GM18858 (cell line): ENCODE measurements around the gene CCDC86.

ENCODE experiments used
- ATAC-seq: cut with Tn5 transposase; IDR thresholded peaks from one replicate; pipeline ENCODE4 v1.9.1; 2021; ENCODE audit not compliant: unreplicated experiment

Gene CCDC86

DNA sequence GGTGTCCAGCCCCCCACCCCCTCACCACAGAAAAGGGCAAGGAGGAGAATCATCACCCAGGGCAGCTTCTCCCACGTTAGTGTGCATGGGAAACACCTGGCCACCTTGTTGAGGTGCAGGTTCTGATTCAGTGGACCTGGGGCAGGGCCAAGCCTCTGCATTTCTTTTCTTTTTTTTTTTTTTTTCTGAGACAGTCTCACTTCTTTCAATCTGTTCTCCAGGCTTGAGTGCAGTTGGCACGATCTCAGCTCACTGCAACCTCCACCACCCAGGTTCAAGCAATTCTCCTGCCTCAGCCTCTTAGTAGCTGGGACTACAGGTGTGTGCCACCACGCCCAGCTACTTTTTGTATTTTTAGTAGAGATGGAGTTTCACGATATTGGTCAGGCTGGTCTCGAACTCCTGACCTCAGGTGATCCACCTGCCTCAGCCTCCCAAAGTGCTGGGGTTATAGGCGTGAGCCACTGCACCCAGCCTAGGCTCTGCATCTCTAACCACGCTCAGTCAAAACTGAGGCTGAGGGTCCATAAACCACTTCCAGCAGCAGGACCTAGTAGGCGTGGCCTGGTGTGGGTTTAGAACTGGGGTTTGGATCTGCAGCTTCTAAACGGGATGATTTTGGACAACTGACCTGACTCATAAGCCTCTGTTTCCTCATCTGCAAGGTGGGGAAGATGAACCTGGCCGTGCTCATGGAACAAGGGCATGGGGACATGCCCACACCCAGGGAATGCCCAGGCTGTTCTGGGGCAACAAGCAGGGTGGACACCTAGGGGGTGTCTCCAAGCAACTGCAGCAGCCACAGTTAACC is 26.2 kb downstream of the CCDC86 start:
- no peak for ATAC-seq

DNA sequence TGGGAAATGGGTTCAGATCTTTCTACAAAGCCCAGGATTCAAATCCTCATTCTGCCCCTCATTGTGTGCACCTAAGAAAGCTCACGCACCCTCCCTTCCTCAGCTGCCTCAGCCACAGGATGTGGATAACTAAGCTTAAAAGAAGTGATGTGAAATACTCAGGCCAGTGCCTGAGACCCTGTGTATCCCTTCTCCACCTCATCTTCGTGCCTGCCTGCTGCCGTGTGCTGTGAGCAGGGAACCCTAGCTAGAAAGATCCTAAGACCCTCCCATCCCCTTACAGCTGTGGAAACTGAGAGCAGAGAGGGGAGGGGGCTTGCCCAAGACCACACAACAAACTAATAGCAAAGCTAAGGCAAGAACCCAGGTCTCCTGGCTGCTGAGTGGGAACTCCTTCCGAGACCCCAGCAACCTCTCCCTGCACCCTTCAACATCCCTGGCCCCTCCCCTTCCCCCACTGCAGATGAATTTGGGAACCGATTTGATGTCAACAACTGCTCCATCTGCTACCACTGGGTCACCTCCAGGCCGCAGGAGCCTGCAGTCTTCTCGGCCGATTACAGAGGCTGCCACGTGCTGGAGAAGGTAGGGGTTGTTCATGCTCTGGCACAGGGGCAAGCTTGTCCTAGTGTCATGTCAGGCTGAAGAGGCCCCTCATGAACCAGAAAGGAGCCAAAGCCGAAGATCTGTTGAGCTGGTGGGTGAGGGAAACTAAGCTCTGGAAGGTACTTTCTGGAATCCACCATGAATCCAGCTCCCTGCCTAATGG is 27.0 kb downstream of the CCDC86 start:
- ATAC-seq: no peak

DNA sequence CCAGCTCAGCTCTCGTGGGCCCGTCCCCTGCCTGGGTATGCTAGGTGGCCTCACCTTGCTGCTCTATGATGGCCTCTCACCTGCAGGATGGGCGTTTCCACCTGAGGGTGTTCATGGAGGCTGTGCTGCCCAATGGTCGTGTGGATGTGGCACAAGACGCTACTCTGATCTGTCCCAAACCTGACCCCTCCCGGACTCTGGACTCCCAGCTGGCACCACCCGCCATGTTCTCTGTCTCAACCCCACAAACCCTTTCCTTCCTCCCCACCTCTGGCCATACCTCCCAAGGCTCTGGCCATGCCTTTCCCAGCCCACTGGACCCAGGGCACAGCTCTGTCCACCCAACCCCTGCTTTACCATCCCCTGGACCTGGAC is 27.5 kb downstream of the CCDC86 start:
- no peak for ATAC-seq

DNA sequence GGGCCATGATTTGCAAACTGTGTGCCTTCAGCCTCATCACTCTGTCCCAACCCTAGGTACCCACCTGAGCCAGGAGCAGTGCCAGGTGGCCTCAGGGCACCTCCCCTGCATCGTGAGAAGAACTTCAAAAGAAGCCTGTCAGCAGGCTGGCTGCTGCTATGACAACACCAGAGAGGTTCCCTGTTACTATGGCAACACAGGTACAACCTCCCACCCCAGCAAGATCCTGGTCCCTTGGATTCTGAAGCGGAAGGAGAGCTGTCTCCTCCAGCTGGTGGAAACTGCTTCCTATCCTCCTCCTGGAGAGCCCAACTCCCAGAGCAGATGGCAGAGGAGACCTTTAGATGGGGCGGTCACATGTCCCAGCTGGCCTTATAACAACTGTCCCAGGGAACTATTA is 28.4 kb downstream of the CCDC86 start:
- ATAC-seq: no peak

DNA sequence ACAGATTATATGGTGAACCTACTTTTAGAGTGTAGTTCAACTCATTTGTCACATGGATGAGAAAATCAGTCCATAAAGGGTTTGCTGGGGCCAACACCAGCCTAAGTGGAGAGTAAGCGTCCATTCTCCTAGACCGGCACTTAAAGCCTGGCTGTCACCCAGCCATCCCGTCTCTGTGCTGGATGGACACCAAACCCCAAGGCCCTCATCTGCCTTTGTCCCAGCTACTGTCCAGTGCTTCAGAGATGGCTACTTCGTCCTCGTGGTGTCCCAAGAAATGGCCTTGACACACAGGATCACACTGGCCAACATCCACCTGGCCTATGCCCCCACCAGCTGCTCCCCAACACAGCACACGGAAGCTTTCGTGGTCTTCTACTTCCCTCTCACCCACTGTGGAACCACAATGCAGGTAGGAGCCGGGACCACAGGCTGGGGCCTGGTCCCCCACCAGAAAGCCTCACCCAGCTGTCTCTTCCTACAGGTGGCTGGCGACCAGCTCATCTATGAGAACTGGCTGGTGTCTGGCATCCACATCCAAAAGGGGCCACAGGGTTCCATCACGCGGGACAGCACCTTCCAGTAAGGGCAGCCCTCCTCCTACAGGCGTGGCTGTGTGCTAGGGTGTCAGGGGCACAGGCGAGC is 28.9 kb downstream of the CCDC86 start:
- no peak for ATAC-seq

DNA sequence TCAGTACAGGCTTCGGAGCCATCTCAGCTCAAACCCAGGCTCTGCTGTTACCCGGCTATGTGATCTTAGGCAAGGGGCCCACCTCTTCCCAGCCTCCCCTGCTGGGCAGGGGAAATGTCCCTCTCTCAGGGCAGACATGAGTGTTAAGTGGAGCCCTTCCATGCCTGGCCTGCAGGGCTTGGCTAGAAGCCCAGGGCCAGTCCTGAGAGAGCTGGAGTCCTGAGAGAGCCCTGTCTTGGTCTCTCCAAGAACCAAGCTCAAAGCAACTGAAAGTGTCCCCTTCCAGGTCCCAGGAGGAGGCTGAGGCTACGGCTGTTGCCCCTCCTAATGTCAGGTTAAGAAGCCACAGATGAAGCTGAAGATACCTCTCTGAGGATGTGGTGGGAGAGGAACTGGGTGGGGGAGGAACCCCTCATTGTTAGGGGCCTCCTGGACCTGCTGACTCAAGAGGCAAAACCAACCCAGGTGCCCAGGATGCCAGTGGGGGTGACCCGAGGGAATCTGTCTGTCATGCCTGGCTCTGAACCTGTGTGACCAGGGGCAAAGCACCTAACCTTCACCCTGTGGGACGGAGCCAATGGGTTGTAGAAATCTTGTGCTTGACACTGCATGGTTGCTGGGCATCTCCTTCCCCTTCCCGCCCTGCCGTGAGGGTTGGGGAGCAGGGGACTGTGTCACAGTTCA is 29.6 kb downstream of the CCDC86 start:
- no peak for ATAC-seq

DNA sequence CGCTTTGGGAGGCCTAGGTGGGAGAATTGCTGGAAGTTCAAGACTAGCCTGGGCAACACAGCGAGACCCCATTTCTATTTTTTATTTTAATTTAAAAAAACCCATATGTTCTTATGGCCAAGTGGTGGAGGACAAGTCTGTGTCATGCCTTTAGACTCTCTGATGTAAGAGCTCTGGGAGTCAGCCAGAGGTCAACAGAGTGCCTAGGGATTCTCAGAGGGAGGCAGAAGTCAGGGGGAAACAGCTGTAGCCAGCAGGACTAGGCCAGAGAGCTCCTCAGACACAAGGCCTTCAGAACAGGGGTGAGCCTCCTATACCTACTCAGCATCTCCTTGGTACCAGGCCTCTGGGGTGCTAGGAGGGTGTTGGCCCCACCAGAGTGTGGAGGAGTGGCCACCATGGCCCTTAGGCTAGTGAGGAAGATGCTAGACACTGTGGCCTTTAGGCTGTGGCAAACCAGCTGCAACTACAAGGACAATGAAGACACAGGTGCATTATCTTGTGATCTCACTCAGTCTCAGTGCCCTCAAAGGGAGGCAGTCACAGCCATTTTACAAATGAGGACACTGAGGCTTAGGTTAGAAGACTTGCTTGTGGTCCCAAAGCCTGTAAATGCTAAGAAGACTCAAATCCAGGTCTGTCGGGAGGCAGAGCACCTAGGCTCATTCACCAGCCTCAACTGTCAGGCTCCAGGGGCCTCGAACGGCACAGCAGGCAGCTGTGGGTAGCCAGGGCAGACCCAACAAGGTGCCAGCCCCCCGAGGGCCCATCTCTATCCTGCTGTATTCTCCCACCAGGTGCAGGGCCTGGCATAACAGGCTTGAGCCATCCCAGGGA is 30.4 kb downstream of the CCDC86 start:
- no peak for ATAC-seq

DNA sequence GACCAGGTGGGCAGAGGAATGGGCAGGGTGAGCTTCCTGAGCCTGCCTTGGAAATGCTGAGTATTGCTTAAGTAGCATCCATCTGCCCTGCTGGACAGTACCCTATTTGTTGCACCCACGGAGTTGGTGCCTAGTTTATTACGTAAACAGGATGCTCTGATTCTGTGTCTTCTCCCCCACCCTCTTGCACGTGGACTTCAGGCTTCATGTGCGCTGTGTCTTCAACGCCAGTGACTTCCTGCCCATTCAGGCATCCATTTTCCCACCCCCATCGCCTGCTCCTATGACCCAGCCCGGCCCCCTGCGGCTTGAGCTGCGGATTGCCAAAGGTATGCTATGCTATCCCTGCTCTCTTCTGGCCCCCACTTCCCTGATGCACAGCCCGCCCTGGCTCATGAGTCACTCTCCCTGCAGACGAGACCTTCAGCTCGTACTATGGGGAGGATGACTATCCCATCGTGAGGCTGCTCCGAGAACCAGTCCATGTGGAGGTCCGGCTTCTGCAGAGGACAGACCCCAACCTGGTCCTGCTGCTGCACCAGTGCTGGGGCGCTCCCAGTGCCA is 31.1 kb downstream of the CCDC86 start:
- no peak for ATAC-seq

DNA sequence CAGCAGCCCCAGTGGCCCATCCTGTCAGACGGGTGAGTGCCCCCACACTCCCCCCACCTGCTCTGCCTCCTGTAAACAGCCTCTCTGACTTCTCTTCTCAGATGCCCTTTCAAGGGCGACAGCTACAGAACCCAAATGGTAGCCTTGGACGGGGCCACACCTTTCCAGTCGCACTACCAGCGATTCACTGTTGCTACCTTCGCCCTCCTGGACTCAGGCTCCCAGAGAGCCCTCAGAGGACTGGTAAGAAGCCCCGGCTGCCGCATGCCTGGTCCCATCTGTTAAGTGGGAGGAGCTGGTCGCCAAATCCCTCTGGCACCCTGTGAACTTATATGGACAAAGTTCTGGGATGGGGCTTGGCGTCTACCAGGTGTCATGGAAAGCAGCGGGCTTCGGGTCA is 31.6 kb downstream of the CCDC86 start:
- ATAC-seq: no peak

DNA sequence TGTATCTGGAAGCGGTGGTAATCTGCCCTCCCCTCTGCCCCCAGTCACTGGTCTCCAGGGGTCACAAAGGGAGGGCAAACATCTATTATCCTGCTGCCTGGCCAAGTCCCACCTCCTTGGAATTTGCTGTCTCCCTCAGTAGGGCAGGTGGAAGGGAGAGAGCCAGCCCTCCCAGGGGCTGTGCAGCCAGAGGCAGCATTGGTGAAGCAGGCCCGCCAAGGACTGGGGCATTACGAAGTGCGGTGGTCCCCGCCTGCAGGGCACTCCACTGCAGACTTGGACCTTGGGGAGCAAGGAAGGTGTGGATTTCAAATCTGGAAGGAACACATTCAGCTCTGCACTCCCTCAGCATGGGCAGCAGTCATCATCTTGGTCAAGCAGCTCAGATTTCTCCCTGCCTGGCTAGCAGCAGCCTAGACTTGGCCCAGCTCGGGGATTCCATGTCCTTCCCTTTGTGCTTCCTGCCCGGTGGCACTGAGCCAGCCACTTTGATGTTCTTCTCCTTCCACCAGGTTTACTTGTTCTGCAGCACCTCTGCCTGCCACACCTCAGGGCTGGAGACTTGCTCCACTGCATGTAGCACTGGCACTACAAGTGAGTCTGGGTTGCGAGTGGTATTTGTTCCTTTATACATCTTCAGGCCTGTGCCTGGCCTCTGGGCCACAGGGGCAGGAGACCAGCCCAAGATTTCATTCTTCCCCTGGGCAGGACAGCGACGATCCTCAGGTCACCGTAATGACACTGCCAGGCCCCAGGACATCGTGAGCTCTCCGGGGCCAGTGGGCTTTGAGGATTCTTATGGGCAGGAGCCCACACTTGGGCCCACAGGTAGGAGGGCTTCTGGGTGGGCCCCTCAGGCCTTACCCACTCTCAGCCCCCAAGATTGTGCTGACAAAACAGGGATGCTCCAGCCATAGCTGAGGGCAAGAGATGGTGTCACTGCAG is 32.8 kb downstream of the CCDC86 start:
- no peak for ATAC-seq

DNA sequence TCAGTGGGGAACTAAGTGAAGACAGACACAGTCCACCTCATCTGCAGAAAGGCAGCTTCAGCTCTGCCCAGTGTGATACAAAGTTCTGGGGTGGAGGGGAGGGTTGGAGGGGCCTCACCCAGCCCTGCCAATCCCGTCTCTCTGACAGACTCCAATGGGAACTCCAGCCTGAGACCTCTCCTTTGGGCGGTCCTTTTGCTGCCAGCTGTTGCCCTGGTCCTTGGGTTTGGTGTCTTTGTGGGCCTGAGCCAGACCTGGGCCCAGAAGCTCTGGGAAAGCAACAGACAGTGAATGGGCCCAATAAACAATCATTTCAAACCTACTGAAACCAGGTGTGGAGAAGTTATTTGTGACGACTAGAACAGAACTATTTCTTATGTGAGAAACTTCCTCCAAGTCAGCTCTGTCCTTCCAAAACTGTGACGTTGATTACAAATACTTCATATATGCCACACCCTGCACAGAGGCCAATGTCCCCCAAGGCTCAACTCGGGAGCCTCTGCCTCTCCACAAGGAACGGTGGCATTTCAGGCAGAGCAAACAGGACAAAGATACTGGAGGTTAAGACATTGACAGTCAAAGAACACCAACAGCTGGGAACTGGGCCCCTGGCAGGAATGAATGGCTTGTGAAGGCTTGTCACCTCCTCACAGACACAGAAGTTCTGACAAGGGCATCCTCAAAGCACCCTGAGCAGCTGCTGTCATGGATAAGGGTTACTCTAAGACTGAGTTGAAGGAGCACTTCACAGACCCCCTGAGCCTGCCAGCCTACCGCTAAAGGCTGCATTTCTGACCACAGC is 33.7 kb downstream of the CCDC86 start:
- ATAC-seq: no peak

DNA sequence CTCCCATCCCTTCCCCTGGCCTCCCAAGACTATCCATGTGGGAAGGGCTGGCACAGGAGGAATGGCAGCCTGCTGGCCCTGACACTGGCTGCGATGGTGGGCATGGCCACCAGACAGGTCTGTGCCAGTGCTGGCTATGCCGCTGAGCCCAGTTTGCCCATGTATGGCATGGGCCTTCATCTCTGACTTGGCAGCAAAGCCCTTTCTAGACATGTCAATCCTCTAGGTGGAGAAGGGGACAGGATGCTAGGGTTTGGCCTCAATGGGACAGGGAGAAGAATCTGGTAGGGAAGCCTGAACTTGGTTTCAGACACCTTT is 34.2 kb downstream of the CCDC86 start:
- ATAC-seq: no peak

DNA sequence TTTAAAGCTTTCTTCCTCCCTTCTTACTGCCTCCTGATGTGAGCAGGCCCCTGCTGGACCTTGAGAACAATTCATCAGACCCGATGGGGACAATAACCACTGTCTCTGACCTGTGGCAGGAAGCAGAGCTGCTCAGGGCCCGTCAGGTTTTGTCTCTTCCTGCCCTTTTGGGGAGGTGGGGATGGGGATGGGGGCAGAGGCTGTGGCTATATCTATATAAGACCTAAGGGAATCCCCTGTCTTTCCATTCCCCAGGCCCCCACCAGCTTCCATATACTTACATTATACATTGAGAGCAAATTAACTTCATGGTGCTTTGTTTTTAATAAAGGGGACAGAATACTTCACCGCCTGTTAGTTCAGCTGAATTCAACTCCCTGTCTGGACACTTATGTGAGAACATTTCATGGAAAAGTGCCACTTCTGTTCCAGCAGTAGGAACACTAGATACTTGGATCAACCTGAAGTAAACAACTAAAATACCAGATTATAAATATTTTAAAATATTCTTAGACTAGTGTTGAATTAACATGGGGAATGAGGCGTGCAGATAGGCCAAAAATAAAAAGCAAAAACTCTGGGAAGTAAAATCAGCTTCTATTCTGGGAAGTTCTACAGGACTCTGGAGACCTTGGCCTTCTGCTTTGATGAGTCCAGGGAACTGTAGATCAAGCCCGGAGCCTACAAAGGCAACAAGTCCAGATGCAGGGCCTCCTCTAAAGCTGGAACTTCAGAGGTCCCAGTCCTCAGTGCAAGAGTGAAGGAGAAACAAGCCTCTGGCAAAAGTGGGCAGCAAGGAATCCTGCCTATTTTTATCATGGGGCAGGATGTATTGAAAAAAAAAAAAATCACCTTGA is 36.6 kb downstream of the CCDC86 start:
- ATAC-seq: no peak

DNA sequence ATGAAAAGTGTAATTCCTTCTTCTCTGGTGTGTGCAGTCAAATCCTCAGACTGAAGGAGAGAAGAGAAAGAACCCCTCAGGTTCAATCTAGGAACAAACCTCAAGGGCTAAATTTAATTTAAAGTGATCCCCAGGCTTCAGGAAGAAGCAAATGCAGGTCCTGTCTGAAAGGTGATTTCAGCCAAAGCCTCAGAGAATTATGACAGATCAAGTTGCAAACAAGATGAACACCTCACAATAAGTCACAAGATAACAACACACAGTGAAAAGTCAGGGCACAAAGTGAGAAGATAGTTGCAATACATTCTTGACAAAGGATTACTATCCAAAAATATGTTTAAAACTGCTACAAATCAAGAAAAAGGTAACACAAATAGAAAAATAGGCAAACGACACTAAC is 37.2 kb downstream of the CCDC86 start:
- no peak for ATAC-seq

DNA sequence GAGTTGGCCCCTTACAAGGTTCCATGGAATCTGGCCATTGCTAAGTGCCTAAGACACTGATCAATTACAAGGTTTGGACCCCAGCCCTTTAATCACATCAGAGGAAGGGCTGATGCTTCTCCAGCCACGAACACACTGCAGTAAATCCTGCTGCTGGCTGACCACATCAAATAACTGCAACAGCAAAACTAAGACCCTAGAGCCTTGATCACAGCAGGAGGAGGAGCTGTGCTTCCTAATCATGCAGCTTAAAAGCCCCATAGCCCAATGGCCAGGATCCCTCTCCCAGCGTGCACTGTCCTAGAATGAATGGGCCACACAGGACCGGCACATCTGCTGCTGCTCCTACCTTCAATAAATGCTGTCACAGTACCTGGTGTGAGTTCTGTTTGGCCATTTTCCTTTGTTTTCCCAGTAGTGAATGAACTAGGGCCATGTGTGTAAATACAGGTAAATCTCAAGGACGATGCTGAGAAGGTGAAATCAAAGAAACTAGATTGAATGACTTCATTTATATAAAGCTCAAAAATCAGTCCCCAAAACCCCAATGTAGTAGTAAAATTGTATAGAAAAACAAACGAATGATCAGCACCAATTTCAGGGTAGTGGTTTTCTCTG is 38.2 kb downstream of the CCDC86 start:
- ATAC-seq: no peak

DNA sequence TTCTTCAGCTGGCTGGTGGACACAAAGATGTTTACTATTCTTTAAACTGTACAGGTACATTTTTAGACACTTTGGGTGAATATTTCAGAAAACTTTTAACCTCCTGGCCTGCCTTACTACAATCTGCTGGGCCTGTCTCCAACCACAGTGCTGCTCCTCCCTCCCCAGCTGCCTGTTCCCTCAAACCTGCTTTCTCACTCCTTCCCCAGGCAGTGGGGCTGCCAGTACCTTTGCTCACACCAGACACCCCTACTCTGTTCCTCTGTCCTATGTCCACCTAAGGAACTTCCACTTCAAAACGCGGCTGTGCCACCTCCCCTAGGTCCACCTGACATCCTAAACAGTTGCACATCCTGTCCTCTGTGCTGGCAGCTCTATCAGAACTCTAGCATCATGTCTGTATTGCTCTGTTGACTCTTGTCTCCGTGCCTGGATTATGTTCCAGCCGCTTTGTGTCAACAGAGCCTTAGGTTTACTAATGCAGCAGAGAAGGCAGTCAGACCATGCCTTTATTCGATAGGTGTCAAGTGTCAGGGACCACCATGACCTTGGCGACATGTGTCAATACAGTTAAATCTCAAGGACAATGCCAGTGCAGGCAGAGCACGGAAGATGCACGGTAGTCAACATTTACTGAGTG is 38.9 kb downstream of the CCDC86 start:
- ATAC-seq: no peak

DNA sequence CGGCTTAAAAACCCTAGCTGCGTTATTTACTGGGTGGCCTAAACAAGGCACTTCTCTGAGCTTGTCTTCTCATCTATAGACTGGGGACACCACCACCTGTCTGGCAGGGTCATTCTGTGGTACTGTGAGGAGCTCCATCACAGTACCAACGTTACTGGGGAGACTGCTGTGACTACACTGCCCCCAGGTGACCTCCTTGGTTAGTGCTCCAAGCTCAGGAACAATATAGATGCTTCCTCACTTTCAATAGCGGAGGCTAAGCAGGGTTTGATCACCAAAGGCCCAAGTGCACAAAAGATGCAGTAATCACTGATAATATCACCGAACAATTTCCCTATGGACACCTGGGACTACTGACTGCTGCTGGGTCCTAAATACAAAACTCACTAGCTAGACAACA is 45.6 kb downstream of the CCDC86 start:
- no peak for ATAC-seq
